OCI-LY1 (cell line): ENCODE results near the gene TTC23.
"Not testable (repeated sequence)": the region's sequence is repeated elsewhere in the genome, so short reads cannot be mapped to it uniquely, and the experiment has no call there.

Experiments used
- H2AFZ ChIP-seq: fragments of 200-600 bp; sonication (generic), shearing (Covaris generic); 2 replicates; pipeline ENCODE4 v1.6.0; 2014; ENCODE audit warnings: antibody characterized with exemption, mild to moderate bottlenecking, low read length
- H3F3A ChIP-seq: fragments of 200-600 bp; sonication (generic), shearing (Covaris generic); 2 replicates; pipeline ENCODE4 v1.6.0; 2014; ENCODE audit warnings: mild to moderate bottlenecking, antibody characterized with exemption, low read length, moderate library complexity; ENCODE audit not compliant: insufficient read depth
- H3K27ac ChIP-seq: fragments of 200-600 bp; sonication (generic); 2 replicates; pipeline ENCODE4 v1.5.1; 2014; ENCODE audit warnings: low read length, mixed run types, mild to moderate bottlenecking, low read depth; ENCODE audit not compliant: poor library complexity, severe bottlenecking
- H3K27me3 ChIP-seq: fragments of 200-600 bp; sonication (generic); 2 replicates; pipeline ENCODE4 v1.6.0; 2014; ENCODE audit warnings: antibody characterized with exemption, mild to moderate bottlenecking, low read length, moderate library complexity; ENCODE audit not compliant: insufficient read depth
- H3K36me3 ChIP-seq: fragments of 200-600 bp; sonication (generic); 2 replicates; pipeline ENCODE4 v1.6.1; 2014; ENCODE audit warnings: mild to moderate bottlenecking, antibody characterized with exemption, low read length, moderate library complexity, mixed read lengths; ENCODE audit not compliant: insufficient read depth
- H3K4me1 ChIP-seq: fragments of 200-600 bp; sonication (generic); 2 replicates; pipeline ENCODE4 v1.5.1; 2014; ENCODE audit warnings: mild to moderate bottlenecking, low read length, moderate library complexity; ENCODE audit not compliant: insufficient read depth, severe bottlenecking
- H3K4me2 ChIP-seq: fragments of 200-600 bp; sonication (generic), shearing (Covaris generic); 2 replicates; pipeline ENCODE4 v1.6.1; 2014; ENCODE audit warnings: low read length
- H3K4me3 ChIP-seq: fragments of 200-600 bp; sonication (generic); 2 replicates; pipeline ENCODE4 v1.5.1; 2014; ENCODE audit warnings: low read length, low read depth, mild to moderate bottlenecking, mixed read lengths; ENCODE audit not compliant: poor library complexity, severe bottlenecking
- H3K79me2 ChIP-seq: fragments of 200-600 bp; shearing (Covaris generic); 2 replicates; pipeline ENCODE4 v1.6.1; 2016; ENCODE audit warnings: mixed run types, low read length, mixed read lengths; ENCODE audit not compliant: insufficient read depth
- H3K9ac ChIP-seq: fragments of 200-600 bp; sonication (generic), shearing (Covaris generic); 2 replicates; pipeline ENCODE4 v1.6.1; 2014; ENCODE audit warnings: mild to moderate bottlenecking, low read length, mixed read lengths
- H3K9me2 ChIP-seq: fragments of 200-600 bp; sonication (generic), shearing (Covaris generic); 2 replicates; pipeline ENCODE4 v1.6.1; 2014; ENCODE audit warnings: low read depth, mild to moderate bottlenecking, low read length, mixed read lengths
- H3K9me3 ChIP-seq: fragments of 200-600 bp; shearing (Covaris generic); 2 replicates; pipeline ENCODE4 v1.6.1; 2014; ENCODE audit warnings: low read length, mixed read lengths
- H4K20me1 ChIP-seq: fragments of 200-600 bp; sonication (generic), shearing (Covaris generic); 2 replicates; pipeline ENCODE4 v1.6.0; 2016; ENCODE audit warnings: mild to moderate bottlenecking, low read length; ENCODE audit not compliant: insufficient read depth
- EZH2 ChIP-seq: fragments of 200-600 bp; sonication (generic), shearing (Covaris generic); IDR thresholded peaks from 2 replicates; pipeline ENCODE4 v1.8.0; 2017; ENCODE audit warnings: borderline replicate concordance, mixed run types, mild to moderate bottlenecking, antibody characterized with exemption, low read length, moderate library complexity, mixed read lengths
- TF ChIP-seq, protein P1 (sequence below): fragments of 200-600 bp; sonication (generic), shearing (Covaris generic); IDR thresholded peaks from 2 replicates; pipeline ENCODE4 v1.5.1; 2017; ENCODE audit warnings: mild to moderate bottlenecking, antibody characterized with exemption, low read length, moderate library complexity, mixed read lengths

The TTC23 gene

DNA sequence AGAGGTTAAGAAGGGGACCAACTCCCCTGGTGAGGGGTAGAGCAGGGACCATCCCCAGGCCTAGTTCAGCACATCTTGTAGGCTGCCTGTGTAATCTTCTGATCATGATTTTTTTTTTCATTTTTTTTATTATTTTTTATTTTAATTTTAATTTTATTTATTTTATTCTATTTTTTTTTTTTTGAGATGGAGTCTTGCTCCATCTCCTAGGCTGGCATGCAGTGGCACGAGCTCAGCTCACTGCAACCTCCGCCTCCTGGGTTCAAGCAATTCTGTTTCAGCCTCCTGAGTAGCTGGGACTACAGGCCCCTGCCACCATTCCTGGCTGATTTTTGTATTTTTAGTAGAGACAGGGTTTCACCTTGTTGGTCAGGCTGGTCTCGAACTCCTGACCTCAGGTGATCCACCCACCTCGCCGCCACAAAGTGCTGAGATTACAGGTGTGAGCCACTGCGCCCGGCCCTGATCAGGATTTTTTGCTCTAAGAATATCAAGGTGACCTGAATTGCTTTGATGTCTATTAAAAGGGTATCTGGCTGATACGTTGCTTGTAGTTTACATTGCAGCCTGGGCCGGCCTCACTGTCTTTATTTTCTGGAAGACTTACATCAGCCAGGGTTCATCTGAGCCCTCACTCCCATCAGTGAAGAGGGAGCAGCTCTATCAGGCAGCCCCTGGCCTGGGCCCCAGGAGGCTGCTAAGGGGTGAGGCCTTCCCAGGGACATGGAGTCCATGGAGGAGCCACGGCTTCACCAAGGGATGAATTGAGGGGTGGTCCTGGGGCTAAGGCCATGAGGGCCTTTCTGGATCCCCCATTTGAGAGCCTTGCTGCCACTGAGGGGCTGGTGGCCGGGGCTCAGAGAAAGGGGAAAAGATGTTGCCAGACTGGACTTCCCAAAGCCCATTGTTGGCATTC lies 133.8 kb downstream of the TTC23 start:
- H3K4me3 ChIP-seq: no peak overlapping the region
- no peaks in the 10 kb centered on the region for H3K36me3 ChIP-seq
- 0 out of 2 replicates have a peak, but pooled peaks cover 4% of the 10 kb centered on the region for H3K27me3 ChIP-seq
- no peaks in the 10 kb centered on the region for H3K9me2 ChIP-seq
- TF ChIP-seq EZH2: no peak
- TF ChIP-seq, protein P1, sequence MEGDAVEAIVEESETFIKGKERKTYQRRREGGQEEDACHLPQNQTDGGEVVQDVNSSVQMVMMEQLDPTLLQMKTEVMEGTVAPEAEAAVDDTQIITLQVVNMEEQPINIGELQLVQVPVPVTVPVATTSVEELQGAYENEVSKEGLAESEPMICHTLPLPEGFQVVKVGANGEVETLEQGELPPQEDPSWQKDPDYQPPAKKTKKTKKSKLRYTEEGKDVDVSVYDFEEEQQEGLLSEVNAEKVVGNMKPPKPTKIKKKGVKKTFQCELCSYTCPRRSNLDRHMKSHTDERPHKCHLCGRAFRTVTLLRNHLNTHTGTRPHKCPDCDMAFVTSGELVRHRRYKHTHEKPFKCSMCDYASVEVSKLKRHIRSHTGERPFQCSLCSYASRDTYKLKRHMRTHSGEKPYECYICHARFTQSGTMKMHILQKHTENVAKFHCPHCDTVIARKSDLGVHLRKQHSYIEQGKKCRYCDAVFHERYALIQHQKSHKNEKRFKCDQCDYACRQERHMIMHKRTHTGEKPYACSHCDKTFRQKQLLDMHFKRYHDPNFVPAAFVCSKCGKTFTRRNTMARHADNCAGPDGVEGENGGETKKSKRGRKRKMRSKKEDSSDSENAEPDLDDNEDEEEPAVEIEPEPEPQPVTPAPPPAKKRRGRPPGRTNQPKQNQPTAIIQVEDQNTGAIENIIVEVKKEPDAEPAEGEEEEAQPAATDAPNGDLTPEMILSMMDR: no peak
- no peaks in the 10 kb centered on the region for H4K20me1 ChIP-seq
- no peaks in the 10 kb centered on the region for H3K4me1 ChIP-seq
- no peaks in the 10 kb centered on the region for H3F3A ChIP-seq
- no peak overlapping the region for H3K4me2 ChIP-seq
- no peaks in the 10 kb centered on the region for H3K79me2 ChIP-seq
- no peak overlapping the region for H3K9ac ChIP-seq
- H3K27ac ChIP-seq: no peak overlapping the region
- no peak overlapping the region for H2AFZ ChIP-seq
- H3K9me3 ChIP-seq: no peaks in the 10 kb centered on the region

DNA sequence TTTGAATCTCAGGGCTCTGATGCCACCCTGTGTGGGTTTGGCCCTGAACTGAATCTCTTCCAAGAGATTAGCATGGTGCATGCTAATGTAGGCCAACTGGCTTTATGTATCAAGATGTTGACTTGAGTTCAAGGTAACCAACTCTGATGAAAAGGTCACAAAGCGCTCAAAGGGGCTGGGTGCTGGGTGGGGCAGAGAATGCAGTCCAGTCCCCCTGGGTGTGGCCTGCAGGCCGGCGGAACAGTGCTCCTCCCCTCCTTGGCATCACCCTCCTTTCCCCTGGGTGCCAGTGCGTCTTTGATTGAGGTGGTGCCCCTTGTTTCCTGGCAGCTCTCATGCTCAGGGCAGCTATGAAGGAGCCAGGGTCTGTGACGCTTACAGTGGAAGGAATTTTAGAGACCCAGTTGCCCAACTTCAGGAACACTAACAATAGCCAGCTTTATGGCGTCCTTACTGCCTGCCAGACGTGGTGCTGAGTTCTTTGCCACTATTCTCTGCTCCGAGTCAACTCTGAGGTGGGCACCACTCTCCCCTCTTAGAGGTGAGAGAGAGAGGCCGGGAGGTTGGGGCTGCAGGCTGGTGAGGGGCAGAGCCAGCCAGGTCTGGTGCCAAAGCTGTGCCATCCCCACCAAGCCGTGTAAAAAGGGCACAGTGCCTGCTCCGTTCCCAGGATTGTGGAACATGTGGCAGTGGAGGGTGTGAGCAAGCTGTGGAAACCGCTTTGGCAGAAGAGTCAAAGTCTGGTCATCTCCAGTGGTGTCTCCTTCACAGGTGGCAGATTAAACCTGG lies 134.7 kb downstream of the TTC23 start:
- H3K4me1 ChIP-seq: no peaks in the 10 kb centered on the region
- no peak overlapping the region for H3K27ac ChIP-seq
- H3K4me2 ChIP-seq: no peak overlapping the region
- 0 out of 2 replicates have a peak, but pooled peaks cover 4% of the 10 kb centered on the region for H3K27me3 ChIP-seq
- H3F3A ChIP-seq: no peaks in the 10 kb centered on the region
- no peaks in the 10 kb centered on the region for H3K79me2 ChIP-seq
- no peak overlapping the region for H3K9ac ChIP-seq
- TF ChIP-seq, protein P1: no peak
- TF ChIP-seq EZH2: no peak
- H2AFZ ChIP-seq: no peak overlapping the region
- H3K9me3 ChIP-seq: no peaks in the 10 kb centered on the region
- H3K9me2 ChIP-seq: no peaks in the 10 kb centered on the region
- H4K20me1 ChIP-seq: no peaks in the 10 kb centered on the region
- no peak overlapping the region for H3K4me3 ChIP-seq
- H3K36me3 ChIP-seq: no peaks in the 10 kb centered on the region

DNA sequence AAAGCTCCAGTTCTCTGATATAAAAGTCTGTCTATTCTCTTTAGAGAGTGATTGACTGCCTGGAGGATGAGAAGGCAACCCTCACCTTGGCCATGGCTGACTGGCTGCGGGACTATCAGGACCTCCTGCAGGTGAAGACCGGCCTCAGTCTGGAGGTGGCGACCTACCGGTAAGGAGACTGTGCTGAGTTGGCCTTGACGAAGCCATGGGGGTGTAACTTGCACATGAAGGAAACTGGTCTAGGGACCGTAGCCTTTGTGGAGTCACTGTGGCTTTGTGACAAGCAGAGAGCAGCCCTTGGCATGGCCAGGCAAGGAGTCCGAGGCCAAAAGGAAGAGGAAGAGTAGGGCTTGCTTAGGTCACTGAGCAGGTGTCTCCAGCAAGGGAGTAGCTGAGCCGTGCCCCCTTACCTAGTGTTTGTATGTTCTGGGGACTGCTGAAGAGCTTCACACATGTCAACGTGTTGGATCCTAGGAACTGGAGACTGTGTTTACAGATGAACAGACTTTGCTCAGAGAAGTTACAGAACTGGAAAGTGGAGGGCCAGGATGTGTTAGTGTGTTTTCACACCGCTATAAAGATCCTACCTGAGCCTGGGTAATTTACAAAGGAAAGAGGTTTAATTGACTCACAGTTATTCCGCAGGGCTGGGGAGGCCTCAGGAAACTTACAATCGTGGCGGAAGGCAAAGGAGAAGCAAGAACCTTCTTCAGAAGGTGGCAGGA lies 135.7 kb downstream of the TTC23 start:
- Histone ChIP-seq H3K9ac (no peak overlapping the region), H3K4me3 (no peak overlapping the region), H4K20me1 (no peaks in the 10 kb centered on the region), H3K79me2 (no peaks in the 10 kb centered on the region), H3K9me2 (no peaks in the 10 kb centered on the region), H3K4me2 (no peak overlapping the region), H3K4me1 (no peaks in the 10 kb centered on the region), H3K9me3 (no peaks in the 10 kb centered on the region), H3K27me3 (0 out of 2 replicates have a peak, but pooled peaks cover under 1% of the 10 kb centered on the region), H3F3A (no peaks in the 10 kb centered on the region), H2AFZ (no peak overlapping the region), H3K36me3 (no peaks in the 10 kb centered on the region), H3K27ac (no peak overlapping the region)
- TF ChIP-seq, protein P1: no peak
- TF ChIP-seq EZH2: no peak

DNA sequence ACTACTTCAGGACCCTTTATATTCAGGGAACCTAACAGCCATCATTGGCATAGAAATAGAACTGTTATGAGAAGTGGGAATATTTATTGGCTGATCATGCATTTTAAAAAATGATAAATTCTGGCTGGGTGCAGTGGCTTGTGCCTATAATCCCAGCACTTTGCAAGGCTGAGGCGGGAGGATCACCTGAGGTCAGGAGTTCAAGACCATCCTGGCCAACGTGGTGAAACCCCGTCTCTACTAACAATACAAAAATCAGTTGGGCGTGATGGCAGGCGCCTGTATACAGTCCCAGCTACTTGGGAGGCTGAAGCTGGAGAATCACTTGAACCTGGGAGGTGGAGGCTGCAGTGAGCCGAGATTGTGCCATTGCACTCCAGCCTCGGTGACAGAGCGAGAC lies 137.7 kb downstream of the TTC23 start:
- H3K4me1 ChIP-seq, H3K36me3 ChIP-seq, H3K27ac ChIP-seq, H3F3A ChIP-seq, H3K9ac ChIP-seq, H3K9me3 ChIP-seq, H4K20me1 ChIP-seq, H3K9me2 ChIP-seq, H3K4me3 ChIP-seq, H3K4me2 ChIP-seq, H3K79me2 ChIP-seq, H2AFZ ChIP-seq, H3K27me3 ChIP-seq: not testable (repeated sequence)
